AG09309 (cell line): ENCODE results near the gene CCDC183.
A peak's percentile ranks its signal among the peaks of the same experiment; 100 is the strongest.

Experiments used
- DNase-seq: peaks from one replicate; pipeline ENCODE4 v3.0.0-alpha.2; 2010; ENCODE audit warnings: low read depth
- H3K4me3 ChIP-seq: 2 replicates; pipeline ENCODE4 v1.5.1; 2011; ENCODE audit warnings: mild to moderate bottlenecking, low read depth, low read length, moderate library complexity; ENCODE audit not compliant: control insufficient read depth
- CTCF ChIP-seq: IDR thresholded peaks from 2 replicates; pipeline ENCODE4 v1.5.1; 2011; ENCODE audit warnings: mild to moderate bottlenecking, low read depth, low read length, inconsistent platforms; ENCODE audit not compliant: insufficient read depth, control insufficient read depth; ENCODE audit errors: missing control alignments

CCDC183 gene

DNA sequence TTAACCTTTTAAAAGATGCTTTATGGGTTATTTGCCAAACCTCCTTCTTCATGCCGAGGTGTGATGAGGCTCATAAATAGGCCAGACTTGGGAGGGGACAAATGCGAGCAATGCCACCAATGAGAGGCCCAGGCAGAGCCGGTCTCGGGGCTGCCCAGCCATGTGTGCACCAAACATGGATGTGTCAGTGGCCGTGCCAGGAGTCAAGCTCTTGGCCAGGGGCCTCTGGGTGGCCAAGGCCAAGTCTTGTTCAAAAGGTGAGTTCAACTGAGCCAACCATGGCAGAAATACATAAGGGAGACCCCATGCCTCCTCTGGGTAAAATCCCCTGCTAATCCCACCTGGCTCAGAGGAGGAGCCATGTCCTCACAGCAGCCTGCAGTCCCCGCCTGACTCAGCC is 20.9 kb upstream of the CCDC183 start:
- TF ChIP-seq CTCF = no peak
- no peak overlapping the region for H3K4me3 ChIP-seq
- no peak for DNase-seq

- TF ChIP-seq CTCF = no peak
- H3K4me3 ChIP-seq = no peak overlapping the region
- DNase-seq = no peak
Measured at GRCh38 chr9:136776947-136777346, 19.2 kb upstream of the CCDC183 start.

GRCh38 chr9:136777359-136777758 is 18.8 kb upstream of the CCDC183 start:
- H3K4me3 ChIP-seq = no peak overlapping the region
- DNase-seq = no peak
- no peak for TF ChIP-seq CTCF

GRCh38 chr9:136779808-136780207 is 16.3 kb upstream of the CCDC183 start:
- H3K4me3 ChIP-seq = no peak overlapping the region
- DNase-seq = no peak
- TF ChIP-seq CTCF = no peak

- no peak for DNase-seq
- no peak for TF ChIP-seq CTCF
- H3K4me3 ChIP-seq = no peak overlapping the region
Measured at GRCh38 chr9:136782452-136782851, 13.7 kb upstream of the CCDC183 start.

GRCh38 chr9:136784249-136784996 is 11.7 kb upstream of the CCDC183 start:
- no peak overlapping the region for H3K4me3 ChIP-seq
- peak; percentile 22 for TF ChIP-seq CTCF
- DNase-seq = no peak
